BJ (cell line): Measurements from ENCODE around the gene CASP8. TPM values are rescaled to one million over a fixed set of nuclear protein-coding genes. Genes with fewer than 3 reads are reported as not detected.

ENCODE experiments used
- CTCF ChIA-PET: fragments of 350-600 bp; formaldehyde crosslinking; extraction: SDS; loops from one replicate; lab custom pipeline; 2021; ENCODE audit warnings: antibody characterized with exemption, inconsistent platforms; lab: Yijun Ruan, JAX
- POLR2A ChIA-PET: fragments of 300-600 bp; sonication (Branson Sonifier 250); formaldehyde crosslinking; extraction: SDS; loops from one replicate; lab custom pipeline; 2021; ENCODE audit warnings: antibody characterized with exemption; lab: Charles Lee
- DNase-seq: peaks from one replicate; pipeline ENCODE4 v3.0.0-alpha.2; 2011; ENCODE audit warnings: low read depth
- H3K27me3 ChIP-seq: 2 replicates; pipeline ENCODE4 v1.6.0; 2011; ENCODE audit warnings: low read length; ENCODE audit not compliant: control insufficient read depth, insufficient read depth
- H3K36me3 ChIP-seq: 2 replicates; pipeline ENCODE4 v1.5.1; 2011; ENCODE audit warnings: low read length; ENCODE audit not compliant: control insufficient read depth, insufficient read depth
- H3K4me3 ChIP-seq: 2 replicates; pipeline ENCODE4 v1.5.1; 2011; ENCODE audit warnings: low read depth, mild to moderate bottlenecking, control low read depth, low read length
- polyA plus RNA-seq: library from polyadenylated mRNA; depleted of rRNA; stranded (reverse); fragments of >200 nt; gene quantifications from 2 replicates; pipeline ENCODE4 v1.2.3, GENCODE V29; 2011
- TF ChIP-seq, protein P1 (sequence below): IDR thresholded peaks from 2 replicates; pipeline ENCODE4 v1.5.1; 2011; ENCODE audit warnings: low read depth, mild to moderate bottlenecking, control low read depth, inconsistent platforms, low read length, moderate library complexity; ENCODE audit not compliant: insufficient read depth

The CASP8 gene
- polyA plus RNA-seq, 1 experiment: 10.3 TPM

DNA sequence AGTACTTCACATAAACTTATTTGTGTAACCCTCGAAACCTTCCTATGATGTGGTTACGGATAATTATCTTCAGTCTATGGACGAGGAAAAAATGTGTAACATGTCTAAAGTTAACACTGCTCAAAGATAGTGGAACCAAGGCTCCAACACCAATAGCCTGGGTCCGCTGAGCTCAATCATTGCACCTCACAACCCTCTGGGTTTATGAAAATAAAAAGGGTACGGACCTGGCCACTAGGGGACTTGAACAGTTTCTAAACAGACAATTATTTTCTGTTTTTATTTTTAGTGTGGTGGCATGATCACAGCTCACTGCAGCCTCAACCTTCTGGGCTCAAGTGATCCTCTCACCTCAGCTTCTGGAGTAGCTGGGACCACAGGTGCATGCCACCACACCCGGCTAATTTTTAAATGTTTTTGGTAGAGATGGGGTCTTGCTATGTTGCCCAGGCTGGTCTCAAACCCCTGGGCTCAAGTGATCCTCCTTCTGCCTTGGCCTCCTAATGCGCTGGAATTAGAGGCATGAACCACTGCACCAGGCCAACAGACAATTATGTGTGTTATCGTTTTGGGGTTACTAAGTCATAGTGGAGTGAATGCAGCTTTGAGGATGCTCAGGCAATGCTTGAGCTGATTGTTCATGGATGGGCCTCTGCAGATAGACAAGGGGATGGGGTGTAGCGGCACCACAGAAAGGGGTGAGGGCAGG is 10.1 kb downstream of the CASP8 start:
- ChIA-PET POLR2A (no interaction called here), CTCF (no interaction called here)
- H3K4me3 ChIP-seq: no peak overlapping the region

DNA sequence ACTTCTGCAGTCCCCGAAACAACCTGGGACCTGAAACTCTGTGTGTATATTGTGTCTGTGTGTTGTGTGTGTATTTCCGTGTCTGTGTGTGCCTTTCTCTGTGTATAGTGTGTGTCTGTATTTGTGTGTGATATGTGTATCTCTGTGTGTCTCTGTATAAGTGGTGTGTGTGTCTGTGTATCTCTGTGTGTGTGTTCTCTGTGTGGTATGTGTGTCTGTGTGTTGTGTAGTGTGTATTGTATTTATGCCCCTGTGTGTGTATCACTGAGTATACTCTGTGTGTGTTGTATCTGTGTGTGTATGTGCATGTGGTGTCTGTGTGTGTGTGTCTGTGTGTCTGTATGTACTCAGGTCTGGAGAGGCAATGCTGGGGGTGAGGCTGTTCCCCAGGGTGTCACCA is 11.6 kb downstream of the CASP8 start:
- Histone ChIP-seq H3K4me3 (no peak overlapping the region), H3K36me3 (peaks cover 7% of the 10 kb centered on the region), H3K27me3 (no peaks in the 10 kb centered on the region)
- DNase-seq: no peak
- TF ChIP-seq, protein P1, sequence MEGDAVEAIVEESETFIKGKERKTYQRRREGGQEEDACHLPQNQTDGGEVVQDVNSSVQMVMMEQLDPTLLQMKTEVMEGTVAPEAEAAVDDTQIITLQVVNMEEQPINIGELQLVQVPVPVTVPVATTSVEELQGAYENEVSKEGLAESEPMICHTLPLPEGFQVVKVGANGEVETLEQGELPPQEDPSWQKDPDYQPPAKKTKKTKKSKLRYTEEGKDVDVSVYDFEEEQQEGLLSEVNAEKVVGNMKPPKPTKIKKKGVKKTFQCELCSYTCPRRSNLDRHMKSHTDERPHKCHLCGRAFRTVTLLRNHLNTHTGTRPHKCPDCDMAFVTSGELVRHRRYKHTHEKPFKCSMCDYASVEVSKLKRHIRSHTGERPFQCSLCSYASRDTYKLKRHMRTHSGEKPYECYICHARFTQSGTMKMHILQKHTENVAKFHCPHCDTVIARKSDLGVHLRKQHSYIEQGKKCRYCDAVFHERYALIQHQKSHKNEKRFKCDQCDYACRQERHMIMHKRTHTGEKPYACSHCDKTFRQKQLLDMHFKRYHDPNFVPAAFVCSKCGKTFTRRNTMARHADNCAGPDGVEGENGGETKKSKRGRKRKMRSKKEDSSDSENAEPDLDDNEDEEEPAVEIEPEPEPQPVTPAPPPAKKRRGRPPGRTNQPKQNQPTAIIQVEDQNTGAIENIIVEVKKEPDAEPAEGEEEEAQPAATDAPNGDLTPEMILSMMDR: no peak
- ChIA-PET POLR2A (no interaction called here), CTCF (no interaction called here)

More for the DNA sequence above, 10.1 kb downstream of the CASP8 start:
- H3K27me3 ChIP-seq: no peaks in the 10 kb centered on the region
- TF ChIP-seq, protein P1: no peak
- H3K36me3 ChIP-seq: peaks cover 5% of the 10 kb centered on the region
- DNase-seq: no peak

DNA sequence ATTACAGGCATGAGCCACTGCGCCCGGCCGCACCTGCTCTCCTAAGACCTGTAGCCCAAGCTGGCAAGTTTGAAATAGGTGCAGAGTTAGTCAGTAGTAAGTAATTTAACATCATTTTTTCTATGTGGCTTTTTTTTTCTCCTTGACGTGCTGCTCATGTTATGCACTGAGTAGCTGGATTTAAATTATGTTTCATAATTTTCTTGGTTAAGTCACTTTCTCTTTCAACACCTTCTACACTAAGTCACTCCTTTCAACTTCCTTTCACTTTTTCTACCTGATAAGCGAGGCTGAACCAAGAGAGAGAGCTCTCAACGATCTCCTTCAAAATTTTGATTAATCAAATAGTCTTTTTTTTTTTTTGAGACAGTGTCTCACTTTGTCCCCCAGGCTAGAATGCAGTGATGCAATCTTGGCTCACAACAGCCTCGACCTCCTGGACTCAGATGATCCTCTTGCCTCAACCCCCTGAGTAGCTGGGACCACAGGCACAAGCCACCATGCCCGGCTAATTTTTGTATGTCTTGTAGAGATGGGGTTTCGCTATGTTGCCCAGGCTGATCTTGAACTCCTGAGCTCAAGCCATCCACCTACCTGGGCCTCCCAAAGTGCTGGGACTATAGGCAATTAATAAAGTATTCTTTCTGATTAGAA is 13.1 kb downstream of the CASP8 start:
- Histone ChIP-seq H3K4me3 (no peak overlapping the region), H3K36me3 (peaks cover 7% of the 10 kb centered on the region), H3K27me3 (no peaks in the 10 kb centered on the region)
- ChIA-PET CTCF (no interaction called here), POLR2A (no interaction called here)
- TF ChIP-seq, protein P1: no peak
- DNase-seq: no peak

DNA sequence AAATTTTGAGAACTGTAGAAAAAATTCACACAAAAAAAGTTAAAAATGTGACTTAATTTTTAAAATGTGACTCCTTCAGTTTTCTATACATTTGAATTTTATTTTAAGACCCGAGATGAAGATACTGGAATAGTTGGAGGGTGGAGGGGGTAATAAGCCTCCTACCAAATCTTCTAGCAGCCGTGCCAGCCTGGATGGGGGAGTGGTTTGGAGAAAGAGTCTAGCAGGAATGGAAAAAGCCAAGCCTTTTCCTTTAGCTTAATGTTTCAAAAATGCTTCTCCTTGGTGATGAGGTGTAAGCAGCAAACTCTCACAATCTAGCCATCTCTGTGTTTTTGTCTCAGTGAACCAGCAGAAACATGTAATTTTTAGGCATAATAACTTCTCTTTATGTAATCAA is 14.7 kb downstream of the CASP8 start:
- no peak for DNase-seq
- CTCF ChIA-PET: interaction anchor here (0.9 kb wide), 1 partner anchor 43 kb away, joined by 7 read pairs; no protein-coding TSS in a partner anchor
- POLR2A ChIA-PET: no interaction called here
- no peaks in the 10 kb centered on the region for H3K27me3 ChIP-seq
- TF ChIP-seq, protein P1: no peak
- H3K36me3 ChIP-seq: peaks cover 7% of the 10 kb centered on the region
- H3K4me3 ChIP-seq: no peak overlapping the region

DNA sequence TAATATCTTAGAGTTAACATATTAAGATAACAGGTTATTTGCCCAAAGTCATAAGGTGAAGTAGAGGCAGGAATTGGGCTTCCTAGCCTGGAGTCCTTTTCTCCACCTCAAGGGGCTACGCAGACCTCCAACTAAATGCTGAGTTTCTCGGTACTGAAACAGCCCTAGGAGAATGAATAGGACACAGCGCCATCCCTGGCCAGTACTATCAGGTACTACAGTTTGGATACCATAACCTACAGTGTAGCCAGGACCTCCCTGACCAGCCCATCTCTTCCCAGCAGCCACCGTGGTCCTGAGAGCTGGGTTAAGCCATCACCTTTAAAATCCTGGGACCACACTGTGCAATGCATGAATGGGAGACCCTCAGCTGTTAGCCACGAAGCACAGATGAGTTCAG is 15.7 kb downstream of the CASP8 start:
- H3K4me3 ChIP-seq: no peak overlapping the region
- peaks cover 7% of the 10 kb centered on the region for H3K36me3 ChIP-seq
- POLR2A ChIA-PET: no interaction called here
- CTCF ChIA-PET: no interaction called here
- H3K27me3 ChIP-seq: no peaks in the 10 kb centered on the region
- no peak for DNase-seq
- TF ChIP-seq, protein P1: no peak
